ENCODE results near the gene PCDHGB6. TPM values are rescaled to one million over a fixed set of nuclear protein-coding genes. Genes with fewer than 3 reads are reported as not detected.
"Not testable (repeated sequence)": the region's sequence is repeated elsewhere in the genome, so short reads cannot be mapped to it uniquely, and the experiment has no call there.

PCDHGB6 gene
- total and polyA plus RNA-seq, 2 donors (not counting 3 experiments of a cell fraction or from before 2014, with no cell fraction given): 2.3 to 4.8 TPM

DNA sequence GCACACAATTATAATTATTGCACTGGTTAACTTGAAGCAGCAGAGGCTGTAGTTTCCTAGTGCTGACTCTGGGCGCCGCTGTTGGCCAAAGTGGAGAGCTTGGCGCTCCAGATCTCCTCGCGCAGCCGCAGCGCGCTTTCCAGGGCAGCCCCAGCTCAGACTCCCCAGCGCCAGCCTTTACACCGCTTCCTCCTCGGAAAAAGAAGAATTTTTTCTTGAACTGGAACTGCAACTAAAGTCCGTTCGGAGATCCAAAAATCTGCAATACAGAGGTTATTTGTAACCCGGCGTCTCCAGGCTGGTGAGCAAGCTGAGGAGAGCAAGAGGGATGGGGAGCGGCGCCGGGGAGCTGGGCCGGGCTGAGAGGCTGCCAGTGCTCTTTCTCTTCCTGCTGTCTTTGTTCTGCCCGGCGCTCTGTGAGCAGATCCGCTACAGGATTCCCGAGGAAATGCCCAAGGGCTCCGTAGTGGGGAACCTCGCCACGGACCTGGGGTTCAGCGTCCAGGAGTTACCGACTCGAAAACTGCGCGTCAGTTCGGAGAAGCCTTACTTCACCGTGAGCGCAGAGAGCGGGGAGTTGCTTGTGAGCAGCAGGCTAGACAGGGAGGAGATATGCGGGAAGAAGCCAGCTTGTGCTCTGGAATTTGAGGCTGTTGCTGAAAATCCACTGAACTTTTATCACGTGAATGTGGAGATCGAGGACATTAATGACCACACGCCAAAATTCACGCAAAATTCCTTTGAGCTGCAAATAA, 20.1 kb upstream of the PCDHGB6 start, which contains the start of gene PCDHGB4:
Gene PCDHGB4, plus strand, starts transcription at position 142 of the 755 bp plus-strand sequence. Its CDS starts 187 bp downstream, at position 329.
- BruUV-seq (replicated peaks): TSS peak; percentile 23
- H3K9ac ChIP-seq (replicated peaks; ENCODE audit: extremely low read depth, insufficient read depth, low read length); dilution Hi-C loops (cut with MboI; ENCODE audit: extremely low pct_ligation_motif_present, low sequenced_read_pairs); H3K9me3 ChIP-seq (replicated peaks; ENCODE audit: control insufficient read depth, insufficient read depth, low read length); H2AFZ ChIP-seq (ENCODE audit: low read depth, low read length); H3K4me1 ChIP-seq (ENCODE audit: control insufficient read depth, extremely low read depth, insufficient read depth, low read length); H3K79me2 ChIP-seq (ENCODE audit: control insufficient read depth, insufficient read depth, low read length); H4K20me1 ChIP-seq (replicated peaks; ENCODE audit: control insufficient read depth, extremely low read depth, insufficient read depth, low read length); intact Hi-C loops (cut with micrococcal nuclease); H3K27ac ChIP-seq (ENCODE audit: insufficient read depth, low read depth, low read length); H3K36me3 ChIP-seq (ENCODE audit: control insufficient read depth in 2 of 2, extremely low read depth in 1 of 2, insufficient read depth in 2 of 2, low read length in 2 of 2); H3K9me1 ChIP-seq (replicated peaks; ENCODE audit: control insufficient read depth, extremely low read depth, insufficient read depth, low read length); POLR2A ChIA-PET: not testable (repeated sequence)
- DNase-seq (ENCODE audit: low read depth, low spot score) (peak; percentile 30), FAIRE-seq (peak; percentile 87)
- CTCF ChIA-PET: interaction anchor here (0.7 to 4.1 kb wide), 19 partner anchors 9 to 232 kb away, joined by 3 to 32 read pairs (median 7); partner anchors contain the start of genes PCDHB14, PCDHGA10, PCDHGA11 and PCDHGA12
- TF ChIP-seq, protein P1, sequence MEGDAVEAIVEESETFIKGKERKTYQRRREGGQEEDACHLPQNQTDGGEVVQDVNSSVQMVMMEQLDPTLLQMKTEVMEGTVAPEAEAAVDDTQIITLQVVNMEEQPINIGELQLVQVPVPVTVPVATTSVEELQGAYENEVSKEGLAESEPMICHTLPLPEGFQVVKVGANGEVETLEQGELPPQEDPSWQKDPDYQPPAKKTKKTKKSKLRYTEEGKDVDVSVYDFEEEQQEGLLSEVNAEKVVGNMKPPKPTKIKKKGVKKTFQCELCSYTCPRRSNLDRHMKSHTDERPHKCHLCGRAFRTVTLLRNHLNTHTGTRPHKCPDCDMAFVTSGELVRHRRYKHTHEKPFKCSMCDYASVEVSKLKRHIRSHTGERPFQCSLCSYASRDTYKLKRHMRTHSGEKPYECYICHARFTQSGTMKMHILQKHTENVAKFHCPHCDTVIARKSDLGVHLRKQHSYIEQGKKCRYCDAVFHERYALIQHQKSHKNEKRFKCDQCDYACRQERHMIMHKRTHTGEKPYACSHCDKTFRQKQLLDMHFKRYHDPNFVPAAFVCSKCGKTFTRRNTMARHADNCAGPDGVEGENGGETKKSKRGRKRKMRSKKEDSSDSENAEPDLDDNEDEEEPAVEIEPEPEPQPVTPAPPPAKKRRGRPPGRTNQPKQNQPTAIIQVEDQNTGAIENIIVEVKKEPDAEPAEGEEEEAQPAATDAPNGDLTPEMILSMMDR (IDR thresholded peaks at IDR 0.05; ENCODE audit: extremely low read depth in 1 of 2, insufficient read depth in 1 of 2, low read depth in 1 of 2, low read length in 2 of 2): peak; percentile 46 to 51
- Histone ChIP-seq H3K4me2 (ENCODE audit: insufficient read depth, low read length) (peak within 1 kb of the TSS; percentile 18), H3K27me3 (ENCODE audit: control insufficient read depth in 2 of 2, insufficient read depth in 2 of 2, low read length in 2 of 2) (peaks cover 36 to 78% of the 10 kb centered on the region in 2 experiments), H3K4me3 (replicated peaks in 1 of 3; ENCODE audit: insufficient read depth in 1 of 3, low read depth in 1 of 3, low read length in 3 of 3) (peak within 1 kb of the TSS in 2 of 3 experiments; percentile 9 to 22)

DNA sequence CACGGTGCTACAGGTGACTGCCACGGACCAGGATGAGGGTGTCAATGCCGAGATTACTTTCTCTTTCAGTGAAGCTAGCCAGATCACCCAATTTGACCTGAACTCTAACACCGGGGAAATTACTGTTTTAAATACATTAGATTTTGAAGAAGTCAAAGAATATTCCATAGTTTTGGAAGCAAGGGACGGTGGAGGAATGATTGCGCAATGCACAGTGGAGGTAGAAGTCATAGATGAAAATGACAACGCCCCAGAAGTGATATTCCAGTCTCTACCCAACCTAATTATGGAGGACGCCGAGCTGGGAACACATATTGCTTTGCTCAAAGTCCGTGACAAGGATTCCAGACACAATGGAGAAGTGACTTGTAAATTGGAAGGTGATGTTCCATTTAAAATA, 19.2 kb upstream of the PCDHGB6 start:
- Histone ChIP-seq H3K79me2 (ENCODE audit: control insufficient read depth, insufficient read depth, low read length) (no peaks in the 10 kb centered on the region), H3K27me3 (ENCODE audit: control insufficient read depth in 2 of 2, insufficient read depth in 2 of 2, low read length in 2 of 2) (peaks cover 31 to 80% of the 10 kb centered on the region in 2 experiments), H3K4me2 (ENCODE audit: insufficient read depth, low read length) (no peak overlapping the region), H4K20me1 (replicated peaks; ENCODE audit: control insufficient read depth, extremely low read depth, insufficient read depth, low read length) (no peaks in the 10 kb centered on the region), H3K4me3 (replicated peaks in 1 of 3; ENCODE audit: insufficient read depth in 1 of 3, low read depth in 1 of 3, low read length in 3 of 3) (no peak overlapping the region), H3K9ac (replicated peaks; ENCODE audit: extremely low read depth, insufficient read depth, low read length) (no peak overlapping the region), H3K36me3 (ENCODE audit: control insufficient read depth in 2 of 2, extremely low read depth in 1 of 2, insufficient read depth in 2 of 2, low read length in 2 of 2) (no peaks in the 10 kb centered on the region), H3K9me1 (replicated peaks; ENCODE audit: control insufficient read depth, extremely low read depth, insufficient read depth, low read length) (no peaks in the 10 kb centered on the region), H2AFZ (ENCODE audit: low read depth, low read length) (no peak overlapping the region), H3K4me1 (ENCODE audit: control insufficient read depth, extremely low read depth, insufficient read depth, low read length) (no peaks in the 10 kb centered on the region), H3K27ac (ENCODE audit: insufficient read depth, low read depth, low read length) (no peak overlapping the region), H3K9me3 (replicated peaks; ENCODE audit: control insufficient read depth, insufficient read depth, low read length) (no peaks in the 10 kb centered on the region)
- no TSS peak for BruUV-seq (replicated peaks)
- ChIA-PET CTCF (interaction anchor here (1.6 to 4.1 kb wide), 5 partner anchors 9 to 175 kb away, joined by 4 to 32 read pairs (median 15); partner anchors contain the start of genes PCDHGA3, PCDHGA6 and PCDHGB5), POLR2A (no interaction called here)
- intact Hi-C loops (cut with micrococcal nuclease): no loop called here
- DNase-seq (ENCODE audit: low read depth, low spot score) (no peak), FAIRE-seq (no peak)
- dilution Hi-C loops (cut with MboI; ENCODE audit: extremely low pct_ligation_motif_present, low sequenced_read_pairs): no loop called here
- TF ChIP-seq, protein P1 (IDR thresholded peaks at IDR 0.05; ENCODE audit: extremely low read depth in 1 of 2, insufficient read depth in 1 of 2, low read depth in 1 of 2, low read length in 2 of 2): no peak
- TF ChIP-seq, protein P2, sequence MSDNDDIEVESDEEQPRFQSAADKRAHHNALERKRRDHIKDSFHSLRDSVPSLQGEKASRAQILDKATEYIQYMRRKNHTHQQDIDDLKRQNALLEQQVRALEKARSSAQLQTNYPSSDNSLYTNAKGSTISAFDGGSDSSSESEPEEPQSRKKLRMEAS (IDR thresholded peaks at IDR 0.05; ENCODE audit: insufficient read depth, insufficient read length): no peak
- TF ChIP-seq MYC (IDR thresholded peaks at IDR 0.05; ENCODE audit: low read depth, low read length) (no peak), JUN (IDR thresholded peaks at IDR 0.05; ENCODE audit: borderline replicate concordance, insufficient read depth, insufficient read length, low read depth) (no peak), GATA2 (IDR thresholded peaks at IDR 0.05; ENCODE audit: insufficient read depth, insufficient read length, low read depth, low read length) (no peak), EZH2 (IDR thresholded peaks at IDR 0.05; ENCODE audit: borderline replicate concordance, low read depth, low read length, severe bottlenecking) (no peak), POLR2AphosphoS5 (IDR thresholded peaks at IDR 0.05; ENCODE audit: insufficient read depth, low read depth, low read length) (no peak), FOS (IDR thresholded peaks at IDR 0.05; ENCODE audit: borderline replicate concordance, insufficient read depth, low read length) (no peak), POLR2A (IDR thresholded peaks at IDR 0.05; ENCODE audit: low read depth, low read length) (no peak)
